HepG2 (cell line): ENCODE results near the gene SYNE2. TPM values are rescaled to one million over a fixed set of nuclear protein-coding genes. Genes with fewer than 3 reads are reported as not detected.

Source experiments
- ATAC-seq: fragments of 200-7000 bp; cut with Tn5 transposase; 3 replicates; pipeline ENCODE4 v1.9.1; 2020; ENCODE audit warnings: mild to moderate bottlenecking, moderate library complexity
- BruUV-seq: library from RNA; stranded (reverse); fragments of 400-500 nt; replicated peaks from 2 replicates; lab custom pipeline; 2021; lab: Mats Ljungman, UMichigan
- CTCF ChIA-PET: fragments of 300-600 bp; formaldehyde crosslinking; extraction: SDS; loops from one replicate; lab custom pipeline; 2021; ENCODE audit warnings: low total read pairs, inconsistent platforms, low intra/inter-chr PET ratio; lab: Yijun Ruan, JAX
- POLR2A ChIA-PET: fragments of 350-600 bp; sonication (Branson Sonifier 250); formaldehyde crosslinking; loops from one replicate; lab custom pipeline; 2020; ENCODE audit warnings: antibody characterized with exemption, inconsistent platforms; lab: Yijun Ruan, JAX
- DNase-seq: peaks from one replicate; pipeline ENCODE4 v3.0.0-alpha.2; 2015; ENCODE audit warnings: low spot score
- FAIRE-seq: peaks from 3 replicates; lab custom pipeline; 2011; peaks lifted over from hg19 to GRCh38; lab: Jason Lieb, UNC
- H2AFZ ChIP-seq: one replicate; pipeline ENCODE4 v1.6.1; 2011; ENCODE audit warnings: low read length, inconsistent platforms
- H3K27ac ChIP-seq: fragments of 300-600 bp; 3 replicates; pipeline ENCODE4 v1.8.0; 2011; ENCODE audit warnings: mixed run types, mild to moderate bottlenecking, mixed read lengths, low read length, inconsistent platforms; ENCODE audit not compliant: insufficient read depth; ENCODE audit errors: extremely low read length
- H3K27me3 ChIP-seq, 2 experiments: fragments of 200-600 bp in 1 of 2; 2 replicates in 1 of 2; 3 replicates in 1 of 2; pipeline versions ENCODE4 v1.6.0 to v1.8.0; 2011; ENCODE audit warnings: low read length in 2 of 2, mild to moderate bottlenecking in 2 of 2, moderate library complexity in 2 of 2, inconsistent platforms in 1 of 2; ENCODE audit not compliant: insufficient read depth in 2 of 2, control insufficient read depth in 1 of 2
- H3K36me3 ChIP-seq, 2 experiments: fragments of 200-600 bp in 1 of 2; replicated peaks in 1 of 2; 2 replicates in 1 of 2; 3 replicates in 1 of 2; pipeline versions ENCODE4 v1.5.1 to v1.8.0; 2011; ENCODE audit warnings: low read length in 2 of 2, inconsistent platforms in 1 of 2; ENCODE audit not compliant: insufficient read depth in 2 of 2, control insufficient read depth in 1 of 2
- H3K4me1 ChIP-seq: 2 replicates; pipeline ENCODE4 v1.5.1; 2012; ENCODE audit warnings: low read length, inconsistent platforms; ENCODE audit not compliant: insufficient read depth
- H3K4me2 ChIP-seq: 2 replicates; pipeline ENCODE4 v1.6.0; 2011; ENCODE audit warnings: low read depth, low read length, inconsistent platforms
- H3K4me3 ChIP-seq, 3 experiments: fragments of 200-600 bp in 1 of 3; sonication (generic), shearing (Covaris generic) in 1 of 3; replicated peaks in 1 of 3; 2 replicates each; pipeline ENCODE4 v1.5.1; 2011 to 2016; ENCODE audit warnings: low read length in 3 of 3, inconsistent platforms in 2 of 3, low read depth in 2 of 3, mild to moderate bottlenecking in 2 of 3, control low read depth in 1 of 3, mixed read lengths in 1 of 3; ENCODE audit not compliant: insufficient read depth in 1 of 3
- H3K79me2 ChIP-seq: one replicate; pipeline ENCODE4 v1.6.1; 2011; ENCODE audit warnings: low read length, inconsistent platforms; ENCODE audit not compliant: insufficient read depth
- H3K9ac ChIP-seq: 2 replicates; pipeline ENCODE4 v1.6.0; 2011; ENCODE audit warnings: mild to moderate bottlenecking, low read depth, low read length, inconsistent platforms; ENCODE audit not compliant: insufficient read depth
- H3K9me3 ChIP-seq: 2 replicates; pipeline ENCODE4 v1.5.1; 2012; ENCODE audit warnings: mild to moderate bottlenecking, low read length
- H4K20me1 ChIP-seq: 2 replicates; pipeline ENCODE4 v1.6.0; 2011; ENCODE audit warnings: inconsistent platforms, mild to moderate bottlenecking, low read length, moderate library complexity; ENCODE audit not compliant: insufficient read depth
- FOXK1 ChIP-seq: sonication (generic); formaldehyde crosslinking; IDR thresholded peaks from 2 replicates; pipeline ENCODE4 v1.4.0; 2020; ENCODE audit warnings: low read depth, missing genetic modification reagents, borderline replicate concordance
- IRX3 ChIP-seq: sonication (generic); formaldehyde crosslinking; IDR thresholded peaks from 2 replicates; pipeline ENCODE4 v1.8.1; 2023; ENCODE audit warnings: mild to moderate bottlenecking, low read depth, missing genetic modification reagents, borderline replicate concordance
- LCORL ChIP-seq, 2 experiments: fragments of 450-650 bp in 1 of 2; sonication (generic) in 1 of 2; formaldehyde crosslinking in 1 of 2; IDR thresholded peaks; 2 replicates each; pipeline versions ENCODE4 v1.5.0 to v1.6.1; 2017 to 2020; ENCODE audit warnings: antibody characterized with exemption in 1 of 2, missing genetic modification reagents in 1 of 2
- ONECUT2 ChIP-seq: sonication (generic); formaldehyde crosslinking; IDR thresholded peaks from 2 replicates; pipeline ENCODE4 v1.4.0; 2020; ENCODE audit warnings: missing genetic modification reagents
- REST ChIP-seq, 2 experiments: IDR thresholded peaks; 2 replicates each; pipeline ENCODE4 v1.6.1; 2011 to 2012; ENCODE audit warnings: low read length in 2 of 2, borderline replicate concordance in 1 of 2, low read depth in 1 of 2, mild to moderate bottlenecking in 1 of 2, moderate library complexity in 1 of 2
- RXRA ChIP-seq: sonication (generic); formaldehyde crosslinking; IDR thresholded peaks from 2 replicates; pipeline ENCODE4 v1.5.1; 2020; ENCODE audit warnings: missing genetic modification reagents
- STAG1 ChIP-seq: sonication (generic); formaldehyde crosslinking; IDR thresholded peaks from 2 replicates; pipeline ENCODE4 v1.4.0; 2020; ENCODE audit warnings: missing genetic modification reagents
- ZNF180 ChIP-seq: sonication (generic); formaldehyde crosslinking; IDR thresholded peaks from 2 replicates; pipeline ENCODE4 v1.4.0; 2020; ENCODE audit warnings: low read depth, missing genetic modification reagents, borderline replicate concordance
- ZNF761 ChIP-seq: sonication (generic); formaldehyde crosslinking; conservative IDR thresholded peaks from 2 replicates; pipeline ENCODE4 v1.4.0; 2020; ENCODE audit warnings: mild to moderate bottlenecking, missing genetic modification reagents
- ZNF782 ChIP-seq: sonication (generic); formaldehyde crosslinking; IDR thresholded peaks from 2 replicates; pipeline ENCODE4 v1.4.0; 2020; ENCODE audit warnings: missing genetic modification reagents, mild to moderate bottlenecking, borderline replicate concordance
- WGBS: methylation state at CpG from one replicate; pipeline ENCODE4 v1.1.6; 2017; ENCODE audit warnings: low lambda C conversion rate; 5-methylcytosine and 5-hydroxymethylcytosine counted together
- in situ Hi-C: cut with HindIII; loops from 2 replicates; pipeline ENCODE4 v1.10.0; 2017; ENCODE audit warnings: low pct_unique_long_range_greater_than_20kb; ENCODE audit not compliant: extremely low pct_ligation_motif_present
- intact Hi-C: fragments of 100-400 bp; cut with micrococcal nuclease; formaldehyde crosslinking; loops from one replicate; pipeline ENCODE4 v1.10.0; 2022; ENCODE audit not compliant: unreplicated experiment
- polyA plus RNA-seq, 8 experiments: library from polyadenylated mRNA; depleted of rRNA in 3 of 8; stranded (reverse) in 7 of 8; unstranded in 1 of 8; fragments of >200 nt; fragmentation: Illumina TruSeq in 4 of 8; extraction: Trizol in 4 of 8; gene quantifications; 2 replicates each; pipeline versions ENCODE4 v1.2.1 to v1.2.3, GENCODE V29; 2011 to 2016; ENCODE audit warnings: low read depth in 4 of 8, missing spikeins in 1 of 8, mixed read lengths in 1 of 8; ENCODE audit not compliant: insufficient read depth in 1 of 8
- total RNA-seq, 5 experiments: library from RNA; depleted of rRNA; stranded (reverse); fragments of >200 nt; fragmentation: Illumina TruSeq; extraction: Trizol; gene quantifications; 2 replicates each; pipeline ENCODE4 v1.2.3, GENCODE V29; 2016; ENCODE audit warnings: low read depth in 1 of 5
- TF ChIP-seq, protein P1 (sequence below): sonication (generic); formaldehyde crosslinking; IDR thresholded peaks from 2 replicates; pipeline ENCODE4 v1.8.0; 2022; ENCODE audit warnings: mild to moderate bottlenecking, missing genetic modification reagents, moderate library complexity
- TF ChIP-seq, protein P2 (sequence below): sonication (generic); formaldehyde crosslinking; IDR thresholded peaks from 2 replicates; pipeline ENCODE4 v1.4.0; 2020; ENCODE audit warnings: missing genetic modification reagents

The SYNE2 gene
- total and polyA plus RNA-seq, 2 of the 13 experiments (the other 11 are each of a cell fraction or from before 2014, with no cell fraction given) = 6.2 to 13.3 TPM

DNA sequence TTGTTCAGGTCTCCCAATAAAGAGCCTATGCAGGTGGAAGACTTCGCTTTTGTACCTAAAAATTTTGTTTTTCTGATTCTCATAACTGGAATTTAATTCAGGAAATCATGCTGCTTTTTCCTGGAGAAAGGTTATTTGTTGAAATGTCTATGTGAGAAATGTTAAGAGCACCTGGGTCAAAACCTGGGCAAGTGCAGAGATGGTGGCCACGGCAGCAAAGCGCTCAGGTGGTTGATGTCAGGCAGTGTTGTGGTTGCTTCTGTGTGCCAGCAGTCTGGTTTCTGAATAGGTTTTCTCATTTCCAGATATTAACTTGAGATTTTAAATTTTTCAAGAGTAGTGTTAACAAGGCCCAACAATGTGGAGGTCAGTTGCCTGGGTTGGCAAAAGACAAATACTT, 345.2 kb downstream of the SYNE2 start (continued):
- no peak for TF ChIP-seq REST (IDR thresholded peaks at IDR 0.05; ENCODE audit: borderline replicate concordance in 1 of 2, low read depth in 1 of 2, low read length in 2 of 2)
- TF ChIP-seq STAG1 = no peak
- TF ChIP-seq, all 625 proteins: peak for 0

DNA sequence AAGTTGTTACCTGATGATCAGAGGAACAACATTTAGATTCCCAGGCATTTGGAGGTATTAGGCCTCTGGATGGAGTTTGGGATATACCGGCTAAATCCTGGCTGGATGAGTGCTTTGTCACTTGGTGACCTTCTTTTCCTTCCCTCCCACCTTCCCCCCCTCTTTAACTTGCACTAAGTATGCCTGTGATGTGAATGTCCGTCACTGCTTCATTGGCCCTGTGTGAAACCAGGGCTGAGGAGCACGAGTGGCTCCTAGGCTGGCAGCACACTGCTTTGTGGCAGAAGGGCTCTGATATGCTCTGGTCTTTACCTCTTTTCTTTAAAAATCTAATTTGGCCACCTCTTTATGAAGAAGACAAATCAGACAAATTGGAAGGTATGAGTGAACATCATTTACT, 345.7 kb downstream of the SYNE2 start:
- H2AFZ ChIP-seq = no peak overlapping the region
- POLR2A ChIA-PET = no interaction called here
- intact Hi-C loops = no loop called here
- TF ChIP-seq LCORL (IDR thresholded peaks at IDR 0.05) = no peak
- TF ChIP-seq LCORL (CRISPR knock-in tag; IDR thresholded peaks at IDR 0.05) = no peak
- TF ChIP-seq IRX3 (CRISPR knock-in tag) = no peak
- TF ChIP-seq RXRA = no peak
- TF ChIP-seq ZNF180 = no peak
- TF ChIP-seq, protein P1, sequence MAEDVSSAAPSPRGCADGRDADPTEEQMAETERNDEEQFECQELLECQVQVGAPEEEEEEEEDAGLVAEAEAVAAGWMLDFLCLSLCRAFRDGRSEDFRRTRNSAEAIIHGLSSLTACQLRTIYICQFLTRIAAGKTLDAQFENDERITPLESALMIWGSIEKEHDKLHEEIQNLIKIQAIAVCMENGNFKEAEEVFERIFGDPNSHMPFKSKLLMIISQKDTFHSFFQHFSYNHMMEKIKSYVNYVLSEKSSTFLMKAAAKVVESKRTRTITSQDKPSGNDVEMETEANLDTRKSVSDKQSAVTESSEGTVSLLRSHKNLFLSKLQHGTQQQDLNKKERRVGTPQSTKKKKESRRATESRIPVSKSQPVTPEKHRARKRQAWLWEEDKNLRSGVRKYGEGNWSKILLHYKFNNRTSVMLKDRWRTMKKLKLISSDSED (CRISPR knock-in tag) = no peak
- TF ChIP-seq, protein P2, sequence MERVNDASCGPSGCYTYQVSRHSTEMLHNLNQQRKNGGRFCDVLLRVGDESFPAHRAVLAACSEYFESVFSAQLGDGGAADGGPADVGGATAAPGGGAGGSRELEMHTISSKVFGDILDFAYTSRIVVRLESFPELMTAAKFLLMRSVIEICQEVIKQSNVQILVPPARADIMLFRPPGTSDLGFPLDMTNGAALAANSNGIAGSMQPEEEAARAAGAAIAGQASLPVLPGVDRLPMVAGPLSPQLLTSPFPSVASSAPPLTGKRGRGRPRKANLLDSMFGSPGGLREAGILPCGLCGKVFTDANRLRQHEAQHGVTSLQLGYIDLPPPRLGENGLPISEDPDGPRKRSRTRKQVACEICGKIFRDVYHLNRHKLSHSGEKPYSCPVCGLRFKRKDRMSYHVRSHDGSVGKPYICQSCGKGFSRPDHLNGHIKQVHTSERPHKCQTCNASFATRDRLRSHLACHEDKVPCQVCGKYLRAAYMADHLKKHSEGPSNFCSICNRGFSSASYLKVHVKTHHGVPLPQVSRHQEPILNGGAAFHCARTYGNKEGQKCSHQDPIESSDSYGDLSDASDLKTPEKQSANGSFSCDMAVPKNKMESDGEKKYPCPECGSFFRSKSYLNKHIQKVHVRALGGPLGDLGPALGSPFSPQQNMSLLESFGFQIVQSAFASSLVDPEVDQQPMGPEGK (CRISPR knock-in tag) = no peak
- TF ChIP-seq ZNF761 = no peak
- TF ChIP-seq FOXK1 (CRISPR knock-in tag) = no peak
- no peak for TF ChIP-seq ONECUT2
- no peak for TF ChIP-seq ZNF782 (CRISPR knock-in tag)
- TF ChIP-seq, all 625 proteins: peak for 0
- no peak overlapping the region for H3K27ac ChIP-seq
- ATAC-seq (no peak), DNase-seq (no peak), FAIRE-seq (no peak)
- no peaks in the 10 kb centered on the region for H3K36me3 ChIP-seq
- in situ Hi-C loops = no loop called here
- no peaks in the 10 kb centered on the region for H3K27me3 ChIP-seq
- 98% methylated on average over 3 of the region's 3 CpGs for WGBS
- no peak overlapping the region for H3K4me3 ChIP-seq
- CTCF ChIA-PET = no interaction called here
- H3K4me2 ChIP-seq = no peak overlapping the region
- no peaks in the 10 kb centered on the region for H4K20me1 ChIP-seq
- no peak overlapping the region for H3K9ac ChIP-seq
- H3K9me3 ChIP-seq = no peaks in the 10 kb centered on the region
- BruUV-seq = no TSS peak
- H3K4me1 ChIP-seq = peaks cover 13% of the 10 kb centered on the region
- H3K79me2 ChIP-seq = no peaks in the 10 kb centered on the region
